GM12878 (cell line): ENCODE results near the gene JUND. TPM values are rescaled to one million over a fixed set of nuclear protein-coding genes. Genes with fewer than 3 reads are reported as not detected.

Source experiments
- ATAC-seq: fragments of 200-7000 bp; cut with Tn5 transposase; 3 replicates; pipeline ENCODE4 v1.9.1; 2020; ENCODE audit warnings: mild to moderate bottlenecking, moderate library complexity
- BruUV-seq: library from RNA; stranded (reverse); fragments of 400-500 nt; replicated peaks from 2 replicates; lab custom pipeline; 2021; lab: Mats Ljungman, UMichigan
- CTCF ChIA-PET: fragments of 300-600 bp; sonication (Branson Sonifier 250); formaldehyde crosslinking; extraction: SDS; loops from one replicate; lab custom pipeline; 2021; ENCODE audit warnings: inconsistent platforms; lab: Yijun Ruan, JAX
- POLR2A ChIA-PET: fragments of 350-600 bp; formaldehyde crosslinking; extraction: SDS; loops from one replicate; lab custom pipeline; 2021; ENCODE audit warnings: inconsistent platforms; lab: Charles Lee
- RAD21 ChIA-PET: fragments of 300-600 bp; sonication (Branson Sonifier 250); formaldehyde crosslinking; loops from one replicate; lab custom pipeline; 2023; ENCODE audit warnings: antibody characterized with exemption; ENCODE audit not compliant: unreplicated experiment; lab: Charles Lee
- SMC1A ChIA-PET: fragments of 300-600 bp; sonication (Branson Sonifier 250); formaldehyde crosslinking; loops from one replicate; lab custom pipeline; 2023; ENCODE audit not compliant: unreplicated experiment, uncharacterized antibody; lab: Charles Lee
- DNase-seq: peaks from one replicate; pipeline ENCODE4 v3.0.0-alpha.2; 2011; ENCODE audit warnings: low read depth, low spot score
- FAIRE-seq: peaks from 3 replicates; lab custom pipeline; 2011; peaks lifted over from hg19 to GRCh38; lab: Jason Lieb, UNC
- H2AFZ ChIP-seq: 2 replicates; pipeline ENCODE4 v1.6.0; 2011; ENCODE audit warnings: low read depth, low read length, control low read depth; ENCODE audit not compliant: control insufficient read depth
- H3K27ac ChIP-seq: 2 replicates; pipeline ENCODE4 v1.5.1; 2011; ENCODE audit warnings: control low read depth; ENCODE audit not compliant: control insufficient read depth, insufficient read depth
- H3K27me3 ChIP-seq, 2 experiments: replicated peaks in 1 of 2; 2 replicates each; pipeline versions ENCODE4 v1.6.0 to v1.6.1; 2011; ENCODE audit warnings: low read length in 1 of 2; ENCODE audit not compliant: control insufficient read depth in 2 of 2, insufficient read depth in 2 of 2
- H3K36me3 ChIP-seq, 2 experiments: 2 replicates each; pipeline ENCODE4 v1.5.1; 2011; ENCODE audit warnings: low read length in 1 of 2; ENCODE audit not compliant: control insufficient read depth in 2 of 2, insufficient read depth in 2 of 2
- H3K4me1 ChIP-seq: 2 replicates; pipeline ENCODE4 v1.6.1; 2011; ENCODE audit warnings: mild to moderate bottlenecking, low read length, moderate library complexity, mixed read lengths; ENCODE audit not compliant: control insufficient read depth, insufficient read depth
- H3K4me2 ChIP-seq: 2 replicates; pipeline ENCODE4 v1.6.0; 2011; ENCODE audit warnings: control low read depth; ENCODE audit not compliant: control insufficient read depth, insufficient read depth
- H3K4me3 ChIP-seq: fragments of 200-600 bp; sonication (generic); 2 replicates; pipeline ENCODE4 v1.5.1; 2016
- H3K79me2 ChIP-seq: 2 replicates; pipeline ENCODE4 v1.6.0; 2011; ENCODE audit warnings: low read length; ENCODE audit not compliant: control insufficient read depth, insufficient read depth
- H3K9ac ChIP-seq: 2 replicates; pipeline ENCODE4 v1.8.0; 2011; ENCODE audit warnings: low read length, control low read depth, mixed read lengths; ENCODE audit not compliant: control insufficient read depth, insufficient read depth
- H3K9me3 ChIP-seq: replicated peaks from 3 replicates; pipeline ENCODE4 v1.5.1; 2011; ENCODE audit warnings: mild to moderate bottlenecking, low read length; ENCODE audit not compliant: control insufficient read depth, insufficient read depth
- H4K20me1 ChIP-seq: 2 replicates; pipeline ENCODE4 v1.6.0; 2011; ENCODE audit not compliant: control insufficient read depth, insufficient read depth
- DPF2 ChIP-seq: fragments of 450-650 bp; IDR thresholded peaks from 2 replicates; pipeline ENCODE4 v1.6.1; 2017; ENCODE audit warnings: mild to moderate bottlenecking
- LARP7 ChIP-seq: fragments of 450-650 bp; IDR thresholded peaks from 2 replicates; pipeline ENCODE4 v1.6.1; 2017; ENCODE audit warnings: mild to moderate bottlenecking
- MXI1 ChIP-seq: fragments of 150-350 bp; IDR thresholded peaks from 2 replicates; pipeline ENCODE4 v1.6.1; 2011; ENCODE audit warnings: low read depth, mild to moderate bottlenecking, inconsistent platforms, low read length, improper control_type of control experiment
- NR2F1 ChIP-seq: fragments of 450-650 bp; conservative IDR thresholded peaks from 2 replicates; pipeline ENCODE4 v1.6.1; 2017; ENCODE audit warnings: mild to moderate bottlenecking
- RAD51 ChIP-seq: fragments of 450-650 bp; IDR thresholded peaks from 2 replicates; pipeline ENCODE4 v1.6.1; 2016; ENCODE audit warnings: moderate library complexity, mild to moderate bottlenecking, inconsistent platforms
- RELA ChIP-seq: fragments of 450-650 bp; IDR thresholded peaks from 2 replicates; pipeline ENCODE4 v1.8.0; 2014; ENCODE audit warnings: borderline replicate concordance; ENCODE audit not compliant: partially characterized antibody
- RFX5 ChIP-seq: IDR thresholded peaks from 2 replicates; pipeline ENCODE4 v1.6.1; 2011; ENCODE audit warnings: low read depth, low read length, improper control_type of control experiment
- WGBS: methylation state at CpG from one replicate; pipeline ENCODE4 v1.1.6; 2016; ENCODE audit warnings: low lambda C conversion rate; ENCODE audit not compliant: insufficient replicate concordance, insufficient coverage; ENCODE audit errors: missing lambda C conversion rate; 5-methylcytosine and 5-hydroxymethylcytosine counted together
- in situ Hi-C: fragments of 300-500 bp; cut with MboI; formaldehyde crosslinking; loops from 9 replicates; pipeline ENCODE4 v1.14.3; 2018; ENCODE audit warnings: mixed read lengths
- intact Hi-C: fragments of 100-400 bp; cut with micrococcal nuclease; formaldehyde crosslinking; loops from one replicate; pipeline ENCODE4 v1.14.2; 2022; ENCODE audit not compliant: unreplicated experiment
- polyA plus RNA-seq, 11 experiments: library from polyadenylated mRNA; depleted of rRNA in 4 of 11; unstranded in 6 of 11; stranded (reverse) in 5 of 11; fragments of >200 nt; fragmentation: Nextera tagmentation in 4 of 11; fragmentation: Illumina TruSeq in 1 of 11; extraction: Ambion mirVana in 4 of 11; extraction: Trizol in 1 of 11; gene quantifications; 1 replicate in 1 of 11; 2 replicates in 10 of 11; pipeline versions ENCODE4 v1.2.1 to v1.2.3, GENCODE V29; 2011 to 2016; ENCODE audit warnings: inconsistent platforms in 2 of 11, missing spikeins in 2 of 11, low read depth in 1 of 11
- total RNA-seq, 4 experiments: library from RNA; depleted of rRNA in 3 of 4; stranded (reverse); fragments of >200 nt in 3 of 4; fragmentation: Illumina TruSeq in 1 of 4; extraction: Trizol in 1 of 4; gene quantifications; 2 replicates each; pipeline versions ENCODE4 v1.2.1 to v1.2.3, GENCODE V29; 2013 to 2021
- TF ChIP-seq, protein P1 (sequence below): fragments of 150-350 bp; IDR thresholded peaks from 2 replicates; pipeline ENCODE4 v1.6.1; 2014; ENCODE audit warnings: mild to moderate bottlenecking, low read depth, low read length
- TF ChIP-seq, protein P2 (sequence below): IDR thresholded peaks from 2 replicates; pipeline ENCODE4 v1.6.1; 2011; ENCODE audit warnings: borderline replicate concordance, low read depth, mild to moderate bottlenecking, moderate library complexity, mixed read lengths, low read length; ENCODE audit not compliant: insufficient read depth; ENCODE audit errors: extremely low read length

JUND gene
- total and polyA plus RNA-seq, 10 of the 15 experiments (the other 5 are each of a cell fraction or from before 2014, with no cell fraction given), result 7.4 to 164 (median 18.8) TPM

DNA sequence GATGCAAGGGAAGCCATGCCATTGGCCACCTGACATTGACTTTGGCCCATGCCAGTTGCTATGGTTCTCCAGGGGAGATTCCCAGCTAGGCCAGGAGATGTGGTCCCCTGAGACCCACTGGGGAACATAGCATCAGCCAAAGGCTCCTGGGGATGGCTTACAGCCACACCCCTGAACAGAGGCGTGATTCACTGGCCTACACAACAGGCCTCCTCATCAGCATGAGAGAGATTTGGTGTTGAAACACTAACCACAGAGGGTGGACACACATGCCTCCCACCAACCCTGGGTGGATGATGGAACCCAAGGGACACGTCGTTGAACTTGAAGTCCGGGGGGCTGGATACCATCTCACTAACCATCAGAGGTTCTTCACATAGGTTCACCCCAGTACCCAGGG is 21.5 kb downstream of the JUND start (continued):
- TF ChIP-seq, protein P1, sequence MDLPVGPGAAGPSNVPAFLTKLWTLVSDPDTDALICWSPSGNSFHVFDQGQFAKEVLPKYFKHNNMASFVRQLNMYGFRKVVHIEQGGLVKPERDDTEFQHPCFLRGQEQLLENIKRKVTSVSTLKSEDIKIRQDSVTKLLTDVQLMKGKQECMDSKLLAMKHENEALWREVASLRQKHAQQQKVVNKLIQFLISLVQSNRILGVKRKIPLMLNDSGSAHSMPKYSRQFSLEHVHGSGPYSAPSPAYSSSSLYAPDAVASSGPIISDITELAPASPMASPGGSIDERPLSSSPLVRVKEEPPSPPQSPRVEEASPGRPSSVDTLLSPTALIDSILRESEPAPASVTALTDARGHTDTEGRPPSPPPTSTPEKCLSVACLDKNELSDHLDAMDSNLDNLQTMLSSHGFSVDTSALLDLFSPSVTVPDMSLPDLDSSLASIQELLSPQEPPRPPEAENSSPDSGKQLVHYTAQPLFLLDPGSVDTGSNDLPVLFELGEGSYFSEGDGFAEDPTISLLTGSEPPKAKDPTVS, result no peak
- TF ChIP-seq MXI1 (no peak), DPF2 (no peak), RAD51 (no peak), RELA (no peak)

DNA sequence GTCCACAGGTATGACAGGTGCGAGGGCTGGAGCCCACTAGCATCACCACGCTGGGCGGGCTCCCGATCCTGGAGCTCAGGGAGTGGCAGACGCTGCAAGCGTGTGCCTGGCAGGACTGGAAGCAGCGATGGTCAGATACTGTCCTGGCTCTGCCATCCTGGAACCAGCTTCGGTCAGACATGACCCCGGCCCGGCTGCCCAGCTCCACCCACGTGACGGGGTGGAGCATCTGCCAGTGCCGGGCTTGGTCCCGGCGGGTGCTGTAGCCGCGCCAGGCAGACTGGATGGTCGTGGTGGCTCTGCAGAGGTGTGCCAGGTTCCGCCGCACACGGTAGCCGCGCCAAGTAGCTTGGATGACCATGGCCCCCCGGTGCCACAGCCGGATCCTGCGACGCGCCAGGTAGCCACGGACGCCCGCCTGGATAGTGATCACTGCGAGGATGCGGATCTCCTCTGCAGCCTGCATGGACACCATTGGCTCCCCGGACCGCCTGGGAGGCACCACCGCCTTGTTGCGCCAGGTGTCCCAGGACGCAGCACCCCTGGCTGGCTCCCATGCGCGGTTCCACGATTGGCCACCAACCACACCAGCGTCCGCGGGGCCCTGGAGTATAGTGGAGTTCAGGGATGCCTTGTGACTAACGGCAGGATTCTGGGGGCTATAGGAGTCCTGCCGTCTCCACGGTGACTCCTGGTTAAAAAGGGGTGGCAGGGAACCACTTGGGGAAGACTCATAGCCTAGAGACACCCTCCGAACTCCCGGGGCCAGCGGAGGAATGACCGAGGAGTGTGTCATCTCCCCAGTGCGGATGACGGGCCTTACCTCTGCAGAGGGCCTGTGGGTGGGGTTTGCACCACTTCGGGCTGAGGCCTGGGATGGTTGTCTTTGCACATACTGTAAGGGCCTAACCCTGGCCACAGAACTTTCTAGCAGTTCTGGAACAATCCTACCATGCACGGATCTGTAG is 23.6 kb downstream of the JUND start:
- RAD21 ChIA-PET, result interaction anchor here (0.8 to 1.1 kb wide), 2 partner anchors 22 to 71 kb away, joined by 3 read pairs; no protein-coding TSS in a partner anchor
- POLR2A ChIA-PET, result no interaction called here
- no peaks in the 10 kb centered on the region for H3K79me2 ChIP-seq

More for the DNA sequence above, 23.6 kb downstream of the JUND start:
- no peak overlapping the region for H3K4me2 ChIP-seq
- TF ChIP-seq NR2F1, result no peak
- no peak for TF ChIP-seq RFX5
- no peak for TF ChIP-seq LARP7
- TF ChIP-seq, protein P2, sequence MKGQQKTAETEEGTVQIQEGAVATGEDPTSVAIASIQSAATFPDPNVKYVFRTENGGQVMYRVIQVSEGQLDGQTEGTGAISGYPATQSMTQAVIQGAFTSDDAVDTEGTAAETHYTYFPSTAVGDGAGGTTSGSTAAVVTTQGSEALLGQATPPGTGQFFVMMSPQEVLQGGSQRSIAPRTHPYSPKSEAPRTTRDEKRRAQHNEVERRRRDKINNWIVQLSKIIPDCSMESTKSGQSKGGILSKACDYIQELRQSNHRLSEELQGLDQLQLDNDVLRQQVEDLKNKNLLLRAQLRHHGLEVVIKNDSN, result no peak
- FAIRE-seq, result no peak
- no peaks in the 10 kb centered on the region for H3K36me3 ChIP-seq
- H3K27me3 ChIP-seq, result no peaks in the 10 kb centered on the region
- H3K9me3 ChIP-seq, result no peaks in the 10 kb centered on the region
- H3K9ac ChIP-seq, result no peak overlapping the region
- ChIA-PET CTCF (interaction anchor here (1.3 kb wide), 1 partner anchor 22 kb away, joined by 3 read pairs; no protein-coding TSS in a partner anchor), SMC1A (no interaction called here)
- BruUV-seq, result no TSS peak
- no peaks in the 10 kb centered on the region for H4K20me1 ChIP-seq
- no peak overlapping the region for H3K27ac ChIP-seq
- no peak for ATAC-seq
- H3K4me3 ChIP-seq, result no peak overlapping the region
- intact Hi-C loops (no loop called here), in situ Hi-C loops (no loop called here)
- no peak overlapping the region for H2AFZ ChIP-seq
- H3K4me1 ChIP-seq, result peaks cover 5% of the 10 kb centered on the region
- no peak for DNase-seq
- 73% methylated on average over 55 of the region's 55 CpGs for WGBS
